ENCODE results near the gene PRODH2. TPM values are rescaled to one million over a fixed set of nuclear protein-coding genes. Genes with fewer than 3 reads are reported as not detected.

Gene PRODH2
- total and polyA plus RNA-seq, 4 donors: 56.4 to 156 (median 114) TPM

GRCh38 chr19:35760711-35761349 lies 51.8 kb downstream of the PRODH2 start:
- TF ChIP-seq ZBTB33 (IDR thresholded peaks at IDR 0.05): peak; percentile 55
- TF ChIP-seq GABPA (IDR thresholded peaks at IDR 0.05 in 1 of 2, conservative IDR thresholded peaks at IDR 0.05 in 1 of 2): peak in 1 of 2 donors; percentile 9
- TF ChIP-seq FOXA2 (IDR thresholded peaks at IDR 0.05): peak; percentile 17
- TF ChIP-seq HNF4A (conservative IDR thresholded peaks at IDR 0.05): peak; percentile 39 to 66
- peak; percentile 97 for TF ChIP-seq RXRA (IDR thresholded peaks at IDR 0.05)
- peak; percentile 57 for TF ChIP-seq SP1 (IDR thresholded peaks at IDR 0.05)
- no peak for TF ChIP-seq NR2F2 (IDR thresholded peaks at IDR 0.05)
- TF ChIP-seq JUND (IDR thresholded peaks at IDR 0.05): peak in 1 of 2 donors; percentile 57
- no peak for TF ChIP-seq TAF1 (conservative IDR thresholded peaks at IDR 0.05)
- TF ChIP-seq CTCF (IDR thresholded peaks at IDR 0.05; ENCODE audit: low read depth, low read length, missing input control): no peak
- TF ChIP-seq YY1 (IDR thresholded peaks at IDR 0.05): peak; percentile 76
- TF ChIP-seq RAD21 (IDR thresholded peaks at IDR 0.05): peak; percentile 22 to 25
- Histone ChIP-seq H3K4me3 (ENCODE audit: low read depth in 1 of 3, low read length in 3 of 3) (no peak overlapping the region), H3K9ac (ENCODE audit: low read depth in 1 of 2, low read length in 2 of 2) (no peak overlapping the region), H3K27me3 (ENCODE audit: control insufficient read depth in 4 of 4, insufficient read depth in 4 of 4, low read length in 3 of 4) (no peaks in the 10 kb centered on the region), H3K36me3 (ENCODE audit: control insufficient read depth in 4 of 4, insufficient read depth in 3 of 4, low read depth in 1 of 4, low read length in 3 of 4) (peaks cover 4 to 8% (median 5%) of the 10 kb centered on the region in 4 donors), H3K27ac (ENCODE audit: low read depth in 1 of 2, low read length in 2 of 2) (no peak overlapping the region), H3K4me1 (ENCODE audit: control insufficient read depth in 4 of 4, insufficient read depth in 4 of 4, low read length in 3 of 4) (peaks cover 14 to 18% (median 17%) of the 10 kb centered on the region in 4 donors), H3K9me3 (ENCODE audit: control insufficient read depth in 4 of 4, low read length in 3 of 4) (no peaks in the 10 kb centered on the region)
- WGBS: 53% methylated on average over 4 of the region's 4 CpGs
- DNase-seq (ENCODE audit: low spot score): no peak

- Histone ChIP-seq H3K36me3 (ENCODE audit: control insufficient read depth in 4 of 4, insufficient read depth in 3 of 4, low read depth in 1 of 4, low read length in 3 of 4) (peaks cover 1 to 8% (median 2%) of the 10 kb centered on the region in 4 donors), H3K27me3 (ENCODE audit: control insufficient read depth in 4 of 4, insufficient read depth in 4 of 4, low read length in 3 of 4) (no peaks in the 10 kb centered on the region), H3K4me1 (ENCODE audit: control insufficient read depth in 4 of 4, insufficient read depth in 4 of 4, low read length in 3 of 4) (peaks cover 14 to 19% (median 18%) of the 10 kb centered on the region in 4 donors), H3K4me3 (ENCODE audit: low read depth in 1 of 3, low read length in 3 of 3) (no peak overlapping the region), H3K9ac (ENCODE audit: low read depth in 1 of 2, low read length in 2 of 2) (no peak overlapping the region), H3K9me3 (ENCODE audit: control insufficient read depth in 4 of 4, low read length in 3 of 4) (no peaks in the 10 kb centered on the region), H3K27ac (ENCODE audit: low read depth in 1 of 2, low read length in 2 of 2) (no peak overlapping the region)
- WGBS: 99% methylated on average over 2 of the region's 2 CpGs
- TF ChIP-seq HNF4A (conservative IDR thresholded peaks at IDR 0.05) (no peak), CTCF (IDR thresholded peaks at IDR 0.05; ENCODE audit: low read depth, low read length, missing input control) (no peak), SP1 (IDR thresholded peaks at IDR 0.05) (no peak), ATF3 (IDR thresholded peaks at IDR 0.05) (no peak), NR2F2 (IDR thresholded peaks at IDR 0.05) (no peak), MAX (IDR thresholded peaks at IDR 0.05) (no peak), TAF1 (conservative IDR thresholded peaks at IDR 0.05) (no peak), GABPA (IDR thresholded peaks at IDR 0.05 in 1 of 2, conservative IDR thresholded peaks at IDR 0.05 in 1 of 2) (no peak), JUND (IDR thresholded peaks at IDR 0.05) (no peak), RXRA (IDR thresholded peaks at IDR 0.05) (no peak), FOXA1 (IDR thresholded peaks at IDR 0.05) (no peak), YY1 (IDR thresholded peaks at IDR 0.05) (no peak), REST (IDR thresholded peaks at IDR 0.05) (no peak), HNF4G (IDR thresholded peaks at IDR 0.05) (no peak), ZBTB33 (IDR thresholded peaks at IDR 0.05) (no peak), EGR1 (IDR thresholded peaks at IDR 0.05; ENCODE audit: low read depth in 2 of 2) (no peak), RAD21 (IDR thresholded peaks at IDR 0.05) (no peak), FOXA2 (IDR thresholded peaks at IDR 0.05) (no peak)
- no peak for DNase-seq (ENCODE audit: low spot score)
Measured at GRCh38 chr19:35759697-35760096, 52.9 kb downstream of the PRODH2 start.
